ENCODE measurements around the gene C13orf46.

GRCh38 chr13:113919761-113920559 is 53.9 kb downstream of the C13orf46 start:
- no peak for TF ChIP-seq TARDBP (IDR thresholded peaks at IDR 0.05; ENCODE audit: borderline replicate concordance)
- TF ChIP-seq, protein P1, sequence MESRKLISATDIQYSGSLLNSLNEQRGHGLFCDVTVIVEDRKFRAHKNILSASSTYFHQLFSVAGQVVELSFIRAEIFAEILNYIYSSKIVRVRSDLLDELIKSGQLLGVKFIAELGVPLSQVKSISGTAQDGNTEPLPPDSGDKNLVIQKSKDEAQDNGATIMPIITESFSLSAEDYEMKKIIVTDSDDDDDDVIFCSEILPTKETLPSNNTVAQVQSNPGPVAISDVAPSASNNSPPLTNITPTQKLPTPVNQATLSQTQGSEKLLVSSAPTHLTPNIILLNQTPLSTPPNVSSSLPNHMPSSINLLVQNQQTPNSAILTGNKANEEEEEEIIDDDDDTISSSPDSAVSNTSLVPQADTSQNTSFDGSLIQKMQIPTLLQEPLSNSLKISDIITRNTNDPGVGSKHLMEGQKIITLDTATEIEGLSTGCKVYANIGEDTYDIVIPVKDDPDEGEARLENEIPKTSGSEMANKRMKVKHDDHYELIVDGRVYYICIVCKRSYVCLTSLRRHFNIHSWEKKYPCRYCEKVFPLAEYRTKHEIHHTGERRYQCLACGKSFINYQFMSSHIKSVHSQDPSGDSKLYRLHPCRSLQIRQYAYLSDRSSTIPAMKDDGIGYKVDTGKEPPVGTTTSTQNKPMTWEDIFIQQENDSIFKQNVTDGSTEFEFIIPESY (IDR thresholded peaks at IDR 0.05): no peak
- TF ChIP-seq, protein P2, sequence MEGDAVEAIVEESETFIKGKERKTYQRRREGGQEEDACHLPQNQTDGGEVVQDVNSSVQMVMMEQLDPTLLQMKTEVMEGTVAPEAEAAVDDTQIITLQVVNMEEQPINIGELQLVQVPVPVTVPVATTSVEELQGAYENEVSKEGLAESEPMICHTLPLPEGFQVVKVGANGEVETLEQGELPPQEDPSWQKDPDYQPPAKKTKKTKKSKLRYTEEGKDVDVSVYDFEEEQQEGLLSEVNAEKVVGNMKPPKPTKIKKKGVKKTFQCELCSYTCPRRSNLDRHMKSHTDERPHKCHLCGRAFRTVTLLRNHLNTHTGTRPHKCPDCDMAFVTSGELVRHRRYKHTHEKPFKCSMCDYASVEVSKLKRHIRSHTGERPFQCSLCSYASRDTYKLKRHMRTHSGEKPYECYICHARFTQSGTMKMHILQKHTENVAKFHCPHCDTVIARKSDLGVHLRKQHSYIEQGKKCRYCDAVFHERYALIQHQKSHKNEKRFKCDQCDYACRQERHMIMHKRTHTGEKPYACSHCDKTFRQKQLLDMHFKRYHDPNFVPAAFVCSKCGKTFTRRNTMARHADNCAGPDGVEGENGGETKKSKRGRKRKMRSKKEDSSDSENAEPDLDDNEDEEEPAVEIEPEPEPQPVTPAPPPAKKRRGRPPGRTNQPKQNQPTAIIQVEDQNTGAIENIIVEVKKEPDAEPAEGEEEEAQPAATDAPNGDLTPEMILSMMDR (IDR thresholded peaks at IDR 0.05 in 2 of 3, conservative IDR thresholded peaks at IDR 0.05 in 1 of 3; ENCODE audit: control insufficient read depth in 2 of 3, extremely low read depth in 1 of 3, insufficient read depth in 1 of 3, low read depth in 3 of 3, low read length in 3 of 3): no peak
- TF ChIP-seq EZH2 (IDR thresholded peaks at IDR 0.05; ENCODE audit: borderline replicate concordance, control insufficient read depth, low read depth, low read length): no peak
- TF ChIP-seq, protein P3, sequence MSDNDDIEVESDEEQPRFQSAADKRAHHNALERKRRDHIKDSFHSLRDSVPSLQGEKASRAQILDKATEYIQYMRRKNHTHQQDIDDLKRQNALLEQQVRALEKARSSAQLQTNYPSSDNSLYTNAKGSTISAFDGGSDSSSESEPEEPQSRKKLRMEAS (IDR thresholded peaks at IDR 0.05; ENCODE audit: low read depth, low read length): no peak
- TF ChIP-seq KDM1A (IDR thresholded peaks at IDR 0.05; ENCODE audit: borderline replicate concordance): no peak
- TF ChIP-seq MXI1 (IDR thresholded peaks at IDR 0.05; ENCODE audit: low read depth, low read length): no peak
- TF ChIP-seq EP300 (IDR thresholded peaks at IDR 0.05; ENCODE audit: borderline replicate concordance in 1 of 2, control insufficient read depth in 1 of 2, low read depth in 2 of 2, low read length in 2 of 2): no peak
- no peak for TF ChIP-seq SUPT20H (IDR thresholded peaks at IDR 0.05; ENCODE audit: borderline replicate concordance, control insufficient read depth, low read depth, low read length)
- TF ChIP-seq ZSCAN29 (IDR thresholded peaks at IDR 0.05): no peak
- TF ChIP-seq NFYA (IDR thresholded peaks at IDR 0.05; ENCODE audit: borderline replicate concordance, low read depth, low read length): no peak
- no peak for TF ChIP-seq CBX3 (IDR thresholded peaks at IDR 0.05; ENCODE audit: borderline replicate concordance, low read depth)
- TF ChIP-seq, protein P4, sequence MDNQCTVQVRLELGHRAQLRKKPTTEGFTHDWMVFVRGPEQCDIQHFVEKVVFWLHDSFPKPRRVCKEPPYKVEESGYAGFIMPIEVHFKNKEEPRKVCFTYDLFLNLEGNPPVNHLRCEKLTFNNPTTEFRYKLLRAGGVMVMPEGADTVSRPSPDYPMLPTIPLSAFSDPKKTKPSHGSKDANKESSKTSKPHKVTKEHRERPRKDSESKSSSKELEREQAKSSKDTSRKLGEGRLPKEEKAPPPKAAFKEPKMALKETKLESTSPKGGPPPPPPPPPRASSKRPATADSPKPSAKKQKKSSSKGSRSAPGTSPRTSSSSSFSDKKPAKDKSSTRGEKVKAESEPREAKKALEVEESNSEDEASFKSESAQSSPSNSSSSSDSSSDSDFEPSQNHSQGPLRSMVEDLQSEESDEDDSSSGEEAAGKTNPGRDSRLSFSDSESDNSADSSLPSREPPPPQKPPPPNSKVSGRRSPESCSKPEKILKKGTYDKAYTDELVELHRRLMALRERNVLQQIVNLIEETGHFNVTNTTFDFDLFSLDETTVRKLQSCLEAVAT (IDR thresholded peaks at IDR 0.05): no peak
- TF ChIP-seq ZNF274 (IDR thresholded peaks at IDR 0.05; ENCODE audit: insufficient read depth, insufficient read length): no peak
